DMS79 (cell line): Measurements from ENCODE around the gene LCT.
"Not testable (repeated sequence)": the region's sequence is repeated elsewhere in the genome, so short reads cannot be mapped to it uniquely, and the experiment has no call there.

ENCODE experiments used
- DNase-seq: peaks from one replicate; lab custom pipeline; 2025; lab: John Stamatoyannopoulos, UW

The LCT gene

DNA sequence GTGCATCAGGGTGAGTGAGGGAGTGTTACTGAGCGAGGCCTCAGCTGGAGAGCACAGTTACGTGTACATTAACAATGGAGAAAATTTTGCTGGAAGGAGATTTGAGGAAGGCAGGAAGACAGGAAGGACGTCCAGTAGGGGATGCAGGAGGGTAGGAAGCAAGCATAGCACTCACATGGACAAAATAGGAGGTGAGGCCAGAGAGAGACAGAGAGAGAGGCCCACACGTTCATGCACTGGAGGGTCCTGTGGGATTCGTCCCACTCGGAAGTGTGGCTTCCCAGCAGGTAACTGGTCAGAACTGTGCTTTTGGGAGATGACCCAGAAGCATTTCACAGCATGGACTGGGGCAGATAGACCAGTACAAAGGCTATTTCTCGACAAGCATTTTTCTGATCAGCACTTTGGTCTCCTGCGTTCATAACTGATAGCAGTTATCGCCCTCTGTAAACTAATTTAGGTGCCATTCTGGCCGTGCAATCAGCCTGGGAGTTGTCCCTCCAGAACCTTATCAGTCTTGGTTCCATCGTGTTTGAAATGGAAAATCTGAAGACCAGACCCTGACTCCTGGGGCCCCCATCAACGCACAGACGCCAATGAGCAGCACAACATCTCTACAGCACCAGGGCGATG is 5.7 kb downstream of the LCT start:
- DNase-seq = no peak

DNA sequence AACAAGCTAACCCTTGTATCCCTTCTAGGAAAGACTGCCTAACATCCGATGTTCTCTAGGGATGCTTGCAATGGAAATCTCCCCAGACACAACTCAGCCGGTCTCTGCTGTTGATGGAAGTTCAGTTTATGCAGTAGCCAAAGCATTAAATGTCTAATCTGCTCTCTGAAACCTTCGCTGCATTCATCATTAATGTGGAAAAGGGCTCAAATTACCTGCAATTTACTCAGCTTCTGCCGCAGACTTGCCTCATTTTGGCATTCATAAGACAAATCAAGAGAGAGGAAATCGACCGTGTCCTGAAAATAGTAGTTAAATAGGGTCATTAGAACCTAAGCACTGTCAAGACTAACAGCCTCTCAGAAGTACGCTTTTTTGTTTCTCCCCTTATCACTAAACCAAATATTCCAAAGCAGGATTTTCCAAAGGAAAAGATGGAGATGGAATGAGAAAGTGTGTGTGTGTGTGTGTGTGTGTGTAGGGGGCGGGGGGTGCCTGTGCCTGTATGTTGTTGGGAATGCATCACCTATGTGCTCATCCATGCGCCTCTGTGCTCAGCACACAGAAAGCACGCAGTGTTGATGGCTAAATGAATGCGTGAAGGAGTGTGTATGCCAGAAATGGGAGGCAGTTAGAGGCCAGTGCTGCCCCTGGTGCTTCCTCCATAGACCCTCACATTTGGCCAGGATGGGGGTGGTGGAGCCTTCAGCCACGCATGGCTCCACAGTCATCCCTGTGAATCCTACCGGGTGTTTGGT is 7.4 kb downstream of the LCT start:
- peak; percentile 94 for DNase-seq

DNA sequence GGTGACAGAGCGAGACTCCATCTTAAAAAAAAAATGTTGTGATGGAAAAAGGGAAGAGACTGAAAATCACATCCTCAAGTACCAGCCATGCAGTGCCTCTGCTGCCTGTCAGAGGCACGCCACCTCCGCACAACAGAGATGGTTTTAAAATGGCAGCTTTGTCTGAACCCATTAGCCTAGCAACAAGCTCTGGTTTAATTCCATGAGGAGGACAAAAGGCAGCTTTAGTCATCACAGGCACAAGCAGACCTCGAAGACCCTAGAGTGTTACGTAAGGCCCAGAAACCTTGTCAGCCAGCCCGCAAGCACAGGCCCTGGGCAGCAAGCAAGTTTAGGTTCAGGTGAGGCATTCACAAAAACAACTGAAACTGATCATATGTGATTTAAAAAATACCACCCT is 10.4 kb downstream of the LCT start:
- no peak for DNase-seq

DNA sequence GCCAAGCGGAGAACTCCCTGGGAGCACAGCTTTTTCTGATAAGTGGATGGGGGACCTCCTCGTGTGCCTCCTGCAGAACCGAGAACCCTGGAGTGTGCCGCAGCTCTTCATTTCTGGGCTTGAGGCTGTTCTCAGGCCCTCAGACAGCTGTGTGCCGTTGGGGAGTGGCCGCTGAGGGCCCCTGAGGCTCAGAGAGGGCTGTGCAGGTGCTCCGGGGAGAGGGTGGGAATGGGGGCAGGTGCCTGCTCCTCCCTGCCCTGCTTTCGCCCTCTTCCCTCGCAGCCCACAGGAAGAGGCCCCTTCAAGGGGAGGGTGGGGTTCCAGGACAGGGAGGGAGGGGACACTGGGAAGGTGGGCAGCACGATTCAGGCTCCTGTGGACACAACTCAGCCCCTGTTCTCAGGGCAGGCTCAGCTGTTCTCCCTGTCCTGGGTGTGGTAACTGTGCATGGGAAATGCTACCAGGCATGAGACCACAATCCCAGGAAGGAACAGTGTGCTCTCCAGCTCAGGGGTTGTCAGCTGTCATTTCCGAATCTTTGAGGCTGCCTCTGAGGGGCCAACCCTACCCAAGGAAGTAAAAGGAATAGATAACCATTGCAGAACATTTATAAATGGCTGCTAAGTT is 11.3 kb downstream of the LCT start:
- DNase-seq = peak; percentile 45

DNA sequence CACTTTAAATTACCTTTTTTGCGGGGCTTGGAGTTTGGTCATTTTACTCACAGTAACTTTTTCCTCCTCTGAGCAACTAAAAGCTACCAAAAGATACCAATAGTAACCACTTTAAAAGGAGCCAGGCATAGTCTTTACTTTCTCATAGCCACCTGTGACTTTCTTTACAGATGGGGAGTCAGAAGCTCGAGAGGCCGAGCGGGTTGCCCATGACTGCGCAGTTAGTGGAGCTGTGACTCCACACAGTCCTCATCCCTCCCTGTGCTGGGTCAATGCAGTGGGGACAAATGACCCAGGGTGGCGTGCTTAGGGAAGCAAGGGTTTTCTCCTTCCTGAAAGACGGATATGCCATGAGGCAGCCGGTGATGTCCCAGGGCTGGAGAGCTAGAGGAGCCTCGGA is 11.9 kb downstream of the LCT start:
- no peak for DNase-seq

DNA sequence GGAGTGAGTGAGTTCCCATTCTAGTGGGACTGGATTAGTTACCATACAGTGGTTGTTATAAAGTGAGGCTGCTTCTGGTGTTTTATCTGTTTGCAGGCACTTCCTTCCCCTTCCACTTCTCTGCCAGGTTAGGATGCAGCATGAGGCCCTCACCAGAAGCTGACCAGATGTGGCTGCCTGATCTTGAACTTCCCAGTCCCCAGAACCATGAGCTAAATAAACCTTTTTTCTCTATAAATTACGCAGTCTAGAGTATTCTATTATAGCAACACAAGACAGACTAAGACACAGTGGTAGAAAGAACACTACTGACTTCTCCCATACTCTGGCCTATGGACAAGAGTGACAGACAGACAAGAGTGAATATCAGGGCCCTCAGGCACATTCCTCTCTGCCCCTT is 14.1 kb downstream of the LCT start:
- no peak for DNase-seq

DNA sequence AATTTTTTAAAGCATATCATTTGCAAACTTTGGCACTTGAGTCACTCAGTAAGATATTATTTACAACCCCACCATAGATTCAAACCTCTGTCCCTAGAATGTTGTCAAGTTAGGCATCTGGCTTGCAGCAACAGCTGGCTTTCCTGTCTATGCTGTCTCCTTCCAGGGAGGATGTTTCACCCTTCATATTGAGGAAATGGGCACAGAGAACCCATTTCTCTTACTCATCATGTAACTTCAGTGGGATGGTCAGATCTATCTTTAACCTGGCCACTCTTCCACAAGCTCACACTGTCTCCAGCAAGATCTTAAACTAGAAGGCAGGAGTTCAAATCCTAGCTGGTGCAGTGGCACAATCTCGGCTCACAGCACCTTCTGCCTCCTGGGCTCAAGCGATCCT is 15.8 kb downstream of the LCT start:
- DNase-seq = no peak

DNA sequence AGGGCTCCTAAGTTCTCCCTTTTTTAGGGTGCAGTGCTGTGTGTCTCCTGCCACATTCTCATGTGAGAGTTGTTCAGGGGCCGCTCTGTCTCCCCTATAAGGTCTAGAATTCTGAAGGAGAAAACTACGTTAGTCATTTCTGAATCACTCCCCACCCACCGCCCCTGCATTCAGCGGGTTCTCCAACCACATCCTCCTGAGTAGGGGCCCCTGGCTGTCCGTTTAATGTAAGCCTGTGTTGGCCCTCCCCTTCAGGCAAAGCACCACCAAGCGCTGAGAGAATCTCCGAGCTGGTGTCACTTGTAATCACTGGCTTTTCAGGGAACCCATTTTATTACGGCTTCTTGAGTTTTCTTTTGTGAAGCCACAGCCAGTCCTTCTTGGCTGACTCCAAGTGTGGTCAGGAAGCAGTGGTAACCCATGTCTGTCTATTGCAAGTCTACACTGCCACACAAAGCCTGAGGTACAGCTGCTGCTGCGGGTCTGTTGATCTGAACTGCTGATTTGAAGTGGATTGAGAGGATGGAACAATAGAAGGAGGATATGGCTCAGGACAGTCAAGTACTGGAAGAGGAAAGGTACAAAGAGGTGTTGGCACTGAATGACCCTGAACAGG is 16.9 kb downstream of the LCT start:
- DNase-seq = peak; percentile 70

DNA sequence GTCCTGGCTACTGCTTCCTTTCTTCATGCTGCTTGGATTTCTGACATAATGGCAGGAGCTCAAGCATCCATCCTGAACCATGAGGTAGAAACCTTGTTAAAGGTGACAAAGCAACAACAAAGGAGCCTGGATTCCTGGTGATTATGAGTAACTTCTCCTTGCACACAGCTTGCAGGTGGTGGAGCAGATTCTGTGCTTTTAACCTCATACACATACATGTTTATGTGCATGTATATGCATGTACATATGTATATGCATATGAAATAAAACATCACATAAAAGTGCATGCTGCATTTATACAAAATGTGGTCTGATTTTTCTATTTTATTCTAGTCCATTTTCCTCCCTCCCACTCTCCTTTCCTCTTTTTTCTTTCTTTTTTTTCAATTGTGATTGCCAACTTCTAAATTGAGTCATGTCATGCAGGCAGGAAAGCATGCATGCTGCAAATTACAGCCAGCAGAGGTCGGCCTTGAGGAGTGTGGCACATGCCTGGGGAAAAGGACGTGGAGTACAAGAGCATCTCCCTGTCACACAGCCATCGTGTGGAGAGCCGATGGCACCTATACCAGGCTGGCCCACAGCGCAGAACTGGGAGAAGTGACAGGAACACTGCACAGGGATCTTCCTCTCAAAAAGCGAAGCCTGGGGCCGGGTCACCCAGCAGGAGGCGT is 17.9 kb downstream of the LCT start:
- DNase-seq = no peak

DNA sequence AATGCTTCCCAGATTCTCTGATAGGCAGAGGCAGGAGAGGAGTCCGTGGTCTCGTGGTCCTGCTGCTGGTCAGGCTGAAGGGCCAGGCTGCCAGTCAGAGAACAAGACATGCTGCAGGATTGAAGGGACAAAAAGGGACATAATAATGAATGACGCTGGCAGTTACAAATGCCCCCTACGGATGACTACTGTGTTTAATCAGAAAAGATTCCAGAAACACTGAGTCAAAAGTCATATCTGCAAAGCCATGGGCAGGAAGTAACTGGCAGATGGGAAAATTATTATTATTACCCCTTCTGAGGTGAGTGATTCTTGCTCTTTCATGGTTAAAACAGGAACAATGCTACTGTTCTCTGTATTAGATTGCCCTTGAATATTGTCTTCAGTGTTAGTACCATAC is 19.0 kb downstream of the LCT start:
- DNase-seq = no peak

DNA sequence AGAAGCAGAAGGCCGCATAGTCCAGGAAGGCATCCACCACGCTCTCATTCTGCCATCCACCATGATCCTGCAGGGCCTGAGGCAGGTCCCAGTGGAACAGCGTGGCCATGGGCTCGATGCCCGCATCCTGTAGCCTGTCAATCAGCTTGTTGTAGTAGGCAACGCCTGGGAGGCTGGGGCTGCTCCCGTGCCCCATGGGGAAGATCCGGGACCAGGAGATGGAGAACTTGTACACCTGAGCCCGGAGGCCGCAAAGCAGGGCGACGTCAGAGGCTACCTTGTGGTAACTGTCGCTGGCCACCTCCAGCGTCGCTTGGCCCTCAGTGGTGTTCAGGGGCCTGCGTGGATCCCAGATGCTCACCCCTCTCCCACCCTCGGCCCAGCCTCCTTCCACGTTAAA is 19.5 kb downstream of the LCT start:
- no peak for DNase-seq

DNA sequence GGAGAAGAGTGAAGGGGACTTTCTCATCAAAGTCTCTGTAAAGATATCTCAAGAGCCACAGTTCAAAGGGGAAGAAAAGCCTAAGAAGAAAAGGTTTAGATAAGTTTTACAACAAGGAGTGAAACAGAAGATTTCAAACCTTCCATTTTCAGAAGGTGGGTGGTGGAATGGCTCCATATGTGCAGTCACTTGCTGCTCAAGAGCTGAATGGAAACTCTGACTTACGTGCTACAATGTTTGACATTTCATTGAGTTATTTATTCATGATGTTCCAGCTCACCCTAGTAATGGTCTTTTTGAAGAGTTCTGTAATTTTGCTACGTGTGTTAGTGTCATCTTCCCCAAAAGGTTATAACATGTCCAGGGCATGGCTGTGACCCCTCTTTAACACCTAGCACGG is 21.7 kb downstream of the LCT start:
- DNase-seq = no peak

DNA sequence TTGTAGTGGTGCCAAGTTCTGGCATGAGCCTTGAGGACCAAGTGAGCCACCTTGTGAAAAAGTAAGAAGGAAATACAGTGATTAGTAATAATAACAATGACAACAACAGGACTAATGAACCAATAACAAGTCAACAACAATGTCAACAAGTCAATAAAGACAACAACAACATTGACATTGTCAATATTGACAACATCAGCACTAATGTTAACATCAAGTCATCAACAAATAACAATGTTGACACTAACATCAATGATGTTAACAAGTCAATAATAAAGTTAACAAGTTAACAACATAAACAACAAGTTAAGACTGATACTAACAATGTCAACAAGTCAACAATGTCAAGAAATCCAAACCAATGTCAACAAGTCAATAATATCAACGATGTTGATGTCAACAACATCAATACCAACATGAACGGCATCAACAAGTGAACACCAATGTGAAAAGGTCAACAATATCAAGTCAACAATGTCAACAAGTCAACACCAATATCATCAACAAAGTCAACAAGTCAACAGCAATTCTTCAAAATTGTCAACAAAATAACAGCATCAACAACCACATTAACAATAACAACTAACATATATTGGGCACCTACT is 24.0 kb downstream of the LCT start:
- DNase-seq = no peak

DNA sequence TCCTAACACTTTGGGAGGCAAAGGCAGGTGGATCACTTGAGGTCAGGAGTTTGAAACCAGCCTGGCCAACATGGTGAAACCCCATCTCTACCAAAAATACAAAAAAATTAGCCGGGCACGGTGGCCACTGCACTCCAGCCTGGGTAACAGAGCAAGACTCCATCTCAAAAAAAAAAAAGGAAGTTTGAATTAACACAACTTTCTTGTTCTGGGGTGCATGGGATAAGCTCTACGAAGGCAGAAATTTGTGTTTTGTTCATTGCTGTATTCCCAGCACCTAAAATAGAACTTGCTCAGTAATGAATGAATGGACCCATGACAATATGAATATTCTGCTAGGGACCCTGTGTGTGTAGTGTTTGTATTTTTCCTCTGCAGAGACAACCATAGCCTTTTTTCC is 29.1 kb downstream of the LCT start:
- not testable (repeated sequence) for DNase-seq

DNA sequence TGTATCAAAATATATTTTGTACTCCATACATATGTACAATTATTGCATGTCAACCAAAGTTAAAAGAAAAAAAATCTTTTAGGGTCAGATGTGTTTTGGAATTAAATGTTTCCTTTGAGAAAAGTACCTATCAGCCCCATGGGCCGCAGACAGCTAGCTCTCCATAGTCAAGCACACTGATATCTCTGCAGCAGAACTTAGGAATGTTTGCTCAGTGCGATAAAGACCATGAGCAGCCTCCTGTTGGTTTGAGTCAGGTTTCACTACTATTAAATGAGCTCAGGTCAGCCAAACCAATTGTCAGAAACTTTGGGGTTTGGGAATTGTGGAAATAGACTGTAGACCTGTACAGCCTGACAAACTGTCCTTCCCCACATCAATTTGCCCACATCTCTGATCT is 33.7 kb downstream of the LCT start:
- no peak for DNase-seq

DNA sequence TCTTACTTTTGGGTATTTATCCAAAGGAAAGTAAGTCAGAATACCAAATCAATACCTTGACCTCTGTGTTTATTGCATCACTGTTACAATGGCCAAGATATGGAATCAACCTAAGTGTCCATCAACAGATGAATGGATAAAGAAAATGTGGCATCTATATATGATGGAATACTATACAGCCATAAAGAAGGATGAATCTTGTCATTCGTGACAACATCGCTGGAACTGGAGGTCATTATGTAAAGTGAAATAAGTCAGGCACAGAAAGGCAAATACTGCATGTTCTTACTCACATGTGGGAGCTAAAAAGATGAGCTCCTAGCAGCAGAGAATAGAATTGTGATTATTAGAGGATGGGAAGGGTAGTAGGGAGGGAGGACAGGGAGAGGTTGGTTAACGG is 34.6 kb downstream of the LCT start:
- DNase-seq = no peak

DNA sequence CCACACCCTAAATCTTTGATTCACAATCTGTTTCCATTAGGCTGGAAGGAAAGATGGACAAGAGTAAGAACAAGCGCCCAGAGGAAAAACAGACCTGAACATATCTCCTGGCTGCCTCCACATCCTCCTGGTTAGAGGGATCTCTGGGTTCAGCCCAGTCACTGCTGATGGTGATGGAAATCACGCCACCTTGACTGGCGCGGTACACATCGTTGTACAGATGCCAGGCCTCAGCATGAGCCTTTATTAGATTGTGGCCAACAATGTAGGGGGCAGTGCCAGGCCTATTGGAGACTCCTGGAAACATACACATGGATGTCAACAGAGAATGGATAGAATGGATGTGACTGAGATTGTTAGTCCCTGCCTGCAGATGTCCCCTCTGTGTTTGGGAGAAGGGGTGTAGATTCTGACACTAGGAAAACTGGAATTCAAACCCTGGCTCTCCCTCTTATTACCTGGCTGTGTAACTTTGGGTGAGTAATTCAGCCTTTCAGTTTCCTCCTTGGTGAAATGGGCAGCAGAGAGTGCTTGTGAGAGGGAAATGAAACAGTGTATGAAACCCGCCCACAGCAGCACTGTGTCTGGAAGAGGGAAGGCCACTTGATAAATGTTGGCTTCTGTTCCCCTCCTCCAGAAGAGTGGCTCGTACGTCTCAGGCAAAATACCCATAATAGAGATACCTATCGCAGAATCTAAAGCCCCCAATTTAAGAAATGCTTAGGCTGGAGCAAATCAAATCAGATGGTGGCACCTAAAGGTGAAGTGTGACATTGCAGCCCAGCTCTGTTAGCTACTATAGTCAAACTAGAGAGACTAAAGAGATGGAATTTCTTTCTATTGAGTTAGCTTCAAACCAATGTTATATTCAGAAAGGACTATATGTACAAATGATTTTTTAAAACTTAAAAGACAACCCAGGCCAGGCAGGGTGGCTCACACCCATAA is 36.2 kb downstream of the LCT start:
- DNase-seq = no peak

DNA sequence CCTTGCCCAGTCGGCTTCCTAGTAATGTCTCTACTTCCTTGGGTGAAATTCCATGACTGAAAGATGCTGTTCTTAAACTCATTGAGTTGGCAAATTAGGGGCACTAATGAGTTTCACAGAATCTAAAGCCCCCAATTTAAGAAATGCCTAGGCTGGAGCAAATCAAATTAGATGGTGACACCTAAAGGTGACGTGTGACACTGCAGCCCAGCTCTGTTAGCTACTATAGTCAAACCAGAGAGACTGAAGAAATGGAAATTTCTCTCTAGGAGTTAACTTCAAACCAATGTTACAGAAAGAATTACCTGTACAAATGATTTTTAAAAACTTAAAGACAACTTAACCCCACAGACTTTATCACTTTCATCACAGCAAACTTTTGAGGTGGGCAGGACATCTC is 37.2 kb downstream of the LCT start:
- no peak for DNase-seq

DNA sequence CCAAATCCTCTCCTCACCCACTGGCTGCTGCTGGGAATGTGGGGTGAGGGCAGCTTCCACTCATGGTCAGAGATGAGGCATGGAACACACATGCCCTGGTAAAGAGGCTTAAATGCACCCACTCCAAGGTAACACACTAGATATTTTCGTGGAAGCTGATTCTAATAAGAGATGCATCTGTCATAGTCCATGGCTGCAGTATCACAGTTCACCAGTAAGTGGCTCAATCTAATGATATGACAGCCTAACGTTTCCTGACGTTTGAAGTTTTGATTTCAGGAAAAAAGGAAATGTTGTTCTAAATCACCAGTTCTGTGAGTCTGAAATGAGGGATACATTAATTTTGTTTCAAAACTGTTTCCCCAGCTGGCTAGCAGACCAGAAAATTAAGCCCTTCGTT is 38.2 kb downstream of the LCT start:
- no peak for DNase-seq

DNA sequence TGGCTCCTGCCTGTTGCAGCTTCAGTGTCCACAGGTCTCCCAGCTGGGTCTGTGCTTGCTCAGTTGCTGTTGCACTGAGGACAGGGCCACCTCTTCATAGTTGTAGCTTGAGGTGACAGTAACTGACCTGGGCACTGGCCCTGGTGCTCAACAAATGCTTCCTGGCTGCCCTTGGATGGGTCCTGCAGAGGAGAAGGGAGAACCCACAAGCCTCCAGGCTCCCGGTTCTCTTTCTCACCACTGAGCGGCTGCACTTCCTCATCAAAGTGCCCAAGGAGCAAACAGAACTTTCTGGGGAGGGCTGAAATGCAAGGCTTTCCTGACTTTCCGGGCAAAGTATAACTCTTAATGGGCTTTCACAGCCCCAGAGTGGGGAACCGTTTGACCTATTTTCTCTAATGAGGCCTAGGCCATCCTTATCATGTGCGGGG is 38.7 kb downstream of the LCT start:
- no peak for DNase-seq
